MM.1S (cell line): ENCODE results near the gene LRRC23.

ENCODE experiments used
- EZH2 ChIP-seq: fragments of 300-600 bp; sonication (generic); optimal IDR thresholded peaks from 2 replicates; pipeline ENCODE3; 2017; ENCODE audit warnings: low read depth, mild to moderate bottlenecking, antibody characterized with exemption, low read length, mixed read lengths
- TF ChIP-seq, protein P1 (sequence below): fragments of 300-600 bp; sonication (generic); IDR thresholded peaks from 2 replicates; pipeline ENCODE4 v1.5.1; 2016; ENCODE audit warnings: antibody characterized with exemption, low read length, mixed read lengths

DNA sequence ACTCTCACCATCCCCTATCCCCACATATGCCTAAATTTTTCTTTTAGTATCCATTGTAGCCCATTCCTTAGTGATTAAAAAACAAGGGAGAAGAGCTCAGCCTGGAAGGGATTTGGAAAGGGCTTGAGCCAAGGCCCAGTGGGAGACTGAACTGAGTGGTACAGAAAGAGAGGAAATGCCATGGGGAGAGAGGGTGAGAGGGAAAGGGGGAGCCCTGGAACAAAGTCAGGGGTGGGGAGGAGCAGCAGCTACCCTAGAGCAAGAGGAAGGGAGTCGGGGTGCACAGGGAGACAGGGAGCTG is 20.6 kb downstream of the LRRC23 start:
- no peak for TF ChIP-seq EZH2
- TF ChIP-seq, protein P1, sequence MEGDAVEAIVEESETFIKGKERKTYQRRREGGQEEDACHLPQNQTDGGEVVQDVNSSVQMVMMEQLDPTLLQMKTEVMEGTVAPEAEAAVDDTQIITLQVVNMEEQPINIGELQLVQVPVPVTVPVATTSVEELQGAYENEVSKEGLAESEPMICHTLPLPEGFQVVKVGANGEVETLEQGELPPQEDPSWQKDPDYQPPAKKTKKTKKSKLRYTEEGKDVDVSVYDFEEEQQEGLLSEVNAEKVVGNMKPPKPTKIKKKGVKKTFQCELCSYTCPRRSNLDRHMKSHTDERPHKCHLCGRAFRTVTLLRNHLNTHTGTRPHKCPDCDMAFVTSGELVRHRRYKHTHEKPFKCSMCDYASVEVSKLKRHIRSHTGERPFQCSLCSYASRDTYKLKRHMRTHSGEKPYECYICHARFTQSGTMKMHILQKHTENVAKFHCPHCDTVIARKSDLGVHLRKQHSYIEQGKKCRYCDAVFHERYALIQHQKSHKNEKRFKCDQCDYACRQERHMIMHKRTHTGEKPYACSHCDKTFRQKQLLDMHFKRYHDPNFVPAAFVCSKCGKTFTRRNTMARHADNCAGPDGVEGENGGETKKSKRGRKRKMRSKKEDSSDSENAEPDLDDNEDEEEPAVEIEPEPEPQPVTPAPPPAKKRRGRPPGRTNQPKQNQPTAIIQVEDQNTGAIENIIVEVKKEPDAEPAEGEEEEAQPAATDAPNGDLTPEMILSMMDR, result no peak
